Measurements from ENCODE around the gene NOC3L.

GRCh38 chr10:94402204-94402842 lies 39.6 kb upstream of the NOC3L start, which contains the start of gene TBC1D12:
- TF ChIP-seq CTCF (IDR thresholded peaks at IDR 0.05; ENCODE audit: low read depth, low read length, poor library complexity, severe bottlenecking) (no peak), EZH2phosphoT487 (IDR thresholded peaks at IDR 0.05; ENCODE audit: borderline replicate concordance, low read length) (no peak)
